GM19240 (cell line): ENCODE results near the gene TMEM109.
A peak's percentile ranks its signal among the peaks of the same experiment; 100 is the strongest.
"Not testable (repeated sequence)": the region's sequence is repeated elsewhere in the genome, so short reads cannot be mapped to it uniquely, and the experiment has no call there.

Source experiments
- DNase-seq: peaks from one replicate; pipeline ENCODE4 v3.0.0; 2011; ENCODE audit warnings: low spot score; ENCODE audit not compliant: insufficient read length

TMEM109 gene

GRCh38 chr11:60909680-60910280 lies 4.2 kb upstream of the TMEM109 start:
- DNase-seq = not testable (repeated sequence)

GRCh38 chr11:60910281-60910687 lies 3.7 kb upstream of the TMEM109 start:
- DNase-seq = no peak

GRCh38 chr11:60910711-60911380 lies 3.1 kb upstream of the TMEM109 start:
- no peak for DNase-seq

- DNase-seq = no peak
These were observed 1.6 kb upstream of the TMEM109 start for GRCh38 chr11:60912223-60912850.

- no peak for DNase-seq
These were observed 968 bp upstream of the TMEM109 start for GRCh38 chr11:60912851-60913528.

GRCh38 chr11:60914633-60915247 lies 782 bp downstream of the TMEM109 start:
- no peak for DNase-seq

- peak; percentile 87 for DNase-seq
These were observed 1.4 kb downstream of the TMEM109 start for GRCh38 chr11:60915248-60915914.

- DNase-seq = no peak
These were observed 2.8 kb downstream of the TMEM109 start for GRCh38 chr11:60916669-60917206.

- DNase-seq = no peak
These were observed 3.3 kb downstream of the TMEM109 start for GRCh38 chr11:60917267-60917666.

GRCh38 chr11:60918251-60918938 lies 4.4 kb downstream of the TMEM109 start:
- no peak for DNase-seq

GRCh38 chr11:60918939-60919265 lies 4.9 kb downstream of the TMEM109 start:
- DNase-seq = no peak

- no peak for DNase-seq
These were observed 5.4 kb downstream of the TMEM109 start for GRCh38 chr11:60919320-60919719.

GRCh38 chr11:60919956-60920355 lies 6.0 kb downstream of the TMEM109 start:
- no peak for DNase-seq

- no peak for DNase-seq
These were observed 7.3 kb downstream of the TMEM109 start for GRCh38 chr11:60921259-60921658.

- no peak for DNase-seq
These were observed 7.9 kb downstream of the TMEM109 start for GRCh38 chr11:60921777-60922335.

- DNase-seq = no peak
These were observed 8.9 kb downstream of the TMEM109 start for GRCh38 chr11:60922906-60923305.

- DNase-seq = no peak
These were observed 9.4 kb downstream of the TMEM109 start for GRCh38 chr11:60923326-60923725.

GRCh38 chr11:60923800-60924109 lies 9.8 kb downstream of the TMEM109 start:
- DNase-seq = no peak

- no peak for DNase-seq
These were observed 10.3 kb downstream of the TMEM109 start, which contains the start of gene TMEM132A for GRCh38 chr11:60924110-60924905. TMEM132A (plus strand) TSS chr11:60924460; CDS start chr11:60924634, 174 bp downstream.
